Osteoblast (primary cell): ENCODE results near the gene SH2D2A. TPM values are rescaled to one million over a fixed set of nuclear protein-coding genes. Genes with fewer than 3 reads are reported as not detected.

Experiments used
- DNase-seq: peaks from one replicate; pipeline ENCODE4 v3.0.0; 2011; ENCODE audit warnings: low spot score, mixed read lengths; ENCODE audit not compliant: insufficient read length; ENCODE audit errors: missing footprints
- H2AFZ ChIP-seq: 2 replicates; pipeline ENCODE4 v1.6.0; 2011; ENCODE audit warnings: mild to moderate bottlenecking, low read length
- H3K27ac ChIP-seq: 2 replicates; pipeline ENCODE4 v1.5.1; 2011; ENCODE audit warnings: mild to moderate bottlenecking, low read depth, low read length, moderate library complexity
- H3K27me3 ChIP-seq: 2 replicates; pipeline ENCODE4 v1.6.0; 2012; ENCODE audit warnings: mild to moderate bottlenecking, control low read depth, inconsistent platforms, low read length, moderate library complexity; ENCODE audit not compliant: insufficient read depth
- H3K36me3 ChIP-seq: 2 replicates; pipeline ENCODE4 v1.5.1; 2011; ENCODE audit warnings: mild to moderate bottlenecking, low read length, control low read depth, moderate library complexity; ENCODE audit not compliant: insufficient read depth
- H3K4me1 ChIP-seq: 2 replicates; pipeline ENCODE4 v1.5.1; 2011; ENCODE audit warnings: mild to moderate bottlenecking, low read length, control low read depth, moderate library complexity; ENCODE audit not compliant: insufficient read depth
- H3K4me2 ChIP-seq: 2 replicates; pipeline ENCODE4 v1.6.0; 2011; ENCODE audit warnings: mild to moderate bottlenecking, low read length; ENCODE audit not compliant: insufficient read depth
- H3K4me3 ChIP-seq: fragments of 200-600 bp; sonication (generic); 3 replicates; pipeline ENCODE4 v1.5.1; 2012; ENCODE audit warnings: mild to moderate bottlenecking, low read length, inconsistent platforms; ENCODE audit not compliant: insufficient read depth
- H3K79me2 ChIP-seq: 2 replicates; pipeline ENCODE4 v1.6.0; 2012; ENCODE audit warnings: mild to moderate bottlenecking, low read length, control low read depth, inconsistent platforms; ENCODE audit not compliant: insufficient read depth
- H3K9me3 ChIP-seq: 2 replicates; pipeline ENCODE4 v1.5.1; 2011; ENCODE audit warnings: low read depth, low read length, control low read depth
- H4K20me1 ChIP-seq: 2 replicates; pipeline ENCODE4 v1.6.0; 2012; ENCODE audit warnings: mild to moderate bottlenecking, low read length, control low read depth; ENCODE audit not compliant: insufficient read depth
- total RNA-seq: library from RNA; depleted of rRNA; stranded (reverse); fragments of >200 nt; gene quantifications from 2 replicates; pipeline ENCODE4 v1.2.3, GENCODE V29; 2012
- TF ChIP-seq, protein P1 (sequence below): IDR thresholded peaks from 2 replicates; pipeline ENCODE4 v1.5.1; 2011; ENCODE audit warnings: mild to moderate bottlenecking, low read depth, low read length, moderate library complexity; ENCODE audit errors: extremely low read depth

SH2D2A gene
- total RNA-seq, 1 donor, result 0.36 TPM

- Histone ChIP-seq H3K4me3 (no peak overlapping the region), H3K4me2 (no peak overlapping the region), H2AFZ (no peak overlapping the region), H3K27me3 (peaks cover 7% of the 10 kb centered on the region), H3K4me1 (peaks cover 8% of the 10 kb centered on the region), H3K79me2 (no peaks in the 10 kb centered on the region), H3K9me3 (no peaks in the 10 kb centered on the region), H3K27ac (no peak overlapping the region), H4K20me1 (no peaks in the 10 kb centered on the region), H3K36me3 (no peaks in the 10 kb centered on the region)
- TF ChIP-seq, protein P1, sequence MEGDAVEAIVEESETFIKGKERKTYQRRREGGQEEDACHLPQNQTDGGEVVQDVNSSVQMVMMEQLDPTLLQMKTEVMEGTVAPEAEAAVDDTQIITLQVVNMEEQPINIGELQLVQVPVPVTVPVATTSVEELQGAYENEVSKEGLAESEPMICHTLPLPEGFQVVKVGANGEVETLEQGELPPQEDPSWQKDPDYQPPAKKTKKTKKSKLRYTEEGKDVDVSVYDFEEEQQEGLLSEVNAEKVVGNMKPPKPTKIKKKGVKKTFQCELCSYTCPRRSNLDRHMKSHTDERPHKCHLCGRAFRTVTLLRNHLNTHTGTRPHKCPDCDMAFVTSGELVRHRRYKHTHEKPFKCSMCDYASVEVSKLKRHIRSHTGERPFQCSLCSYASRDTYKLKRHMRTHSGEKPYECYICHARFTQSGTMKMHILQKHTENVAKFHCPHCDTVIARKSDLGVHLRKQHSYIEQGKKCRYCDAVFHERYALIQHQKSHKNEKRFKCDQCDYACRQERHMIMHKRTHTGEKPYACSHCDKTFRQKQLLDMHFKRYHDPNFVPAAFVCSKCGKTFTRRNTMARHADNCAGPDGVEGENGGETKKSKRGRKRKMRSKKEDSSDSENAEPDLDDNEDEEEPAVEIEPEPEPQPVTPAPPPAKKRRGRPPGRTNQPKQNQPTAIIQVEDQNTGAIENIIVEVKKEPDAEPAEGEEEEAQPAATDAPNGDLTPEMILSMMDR, result no peak
- peak; percentile 86 for DNase-seq
Measured at GRCh38 chr1:156826630-156827029, 10.0 kb upstream of the SH2D2A start.

GRCh38 chr1:156823210-156823790 is 6.7 kb upstream of the SH2D2A start:
- no peaks in the 10 kb centered on the region for H3K27me3 ChIP-seq
- no peak overlapping the region for H3K27ac ChIP-seq
- no peak for DNase-seq
- no peaks in the 10 kb centered on the region for H3K79me2 ChIP-seq
- H3K36me3 ChIP-seq, result no peaks in the 10 kb centered on the region
- no peak overlapping the region for H3K4me2 ChIP-seq
- peaks cover 9% of the 10 kb centered on the region for H3K4me1 ChIP-seq
- no peak overlapping the region for H2AFZ ChIP-seq
- TF ChIP-seq, protein P1, result no peak
- no peak overlapping the region for H3K4me3 ChIP-seq
- H3K9me3 ChIP-seq, result no peaks in the 10 kb centered on the region
- H4K20me1 ChIP-seq, result no peaks in the 10 kb centered on the region

DNA sequence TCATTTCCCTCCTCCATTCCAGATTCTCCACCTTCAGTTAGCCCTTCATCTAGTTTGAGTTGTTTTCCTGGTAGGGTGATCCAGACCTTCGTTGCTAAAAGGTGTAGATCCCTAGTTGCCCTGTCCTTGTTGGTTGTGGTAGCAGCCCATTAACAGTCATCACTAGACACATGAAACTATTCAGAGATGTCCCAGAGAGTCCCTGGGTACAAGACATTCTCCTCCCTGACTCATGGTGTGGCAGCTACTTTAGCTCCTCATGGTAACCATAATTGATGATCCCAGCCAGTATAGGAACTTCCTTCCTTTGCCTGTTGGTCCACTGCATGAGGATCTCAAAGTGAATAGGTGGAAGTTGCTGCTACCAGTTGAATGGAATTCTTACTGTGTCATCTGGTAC is 6.0 kb upstream of the SH2D2A start:
- no peak overlapping the region for H2AFZ ChIP-seq

GRCh38 chr1:156821801-156822200 is 5.2 kb upstream of the SH2D2A start:
- H3K27ac ChIP-seq, result no peak overlapping the region
- H3K4me2 ChIP-seq, result no peak overlapping the region
- H3K4me1 ChIP-seq, result peaks cover 9% of the 10 kb centered on the region
- H3K79me2 ChIP-seq, result no peaks in the 10 kb centered on the region
- TF ChIP-seq, protein P1, result no peak
- no peaks in the 10 kb centered on the region for H3K9me3 ChIP-seq
- H4K20me1 ChIP-seq, result no peaks in the 10 kb centered on the region
- H2AFZ ChIP-seq, result peak overlapping the region; percentile 40
- no peak overlapping the region for H3K4me3 ChIP-seq
- no peaks in the 10 kb centered on the region for H3K27me3 ChIP-seq
- no peaks in the 10 kb centered on the region for H3K36me3 ChIP-seq
- no peak for DNase-seq

More for the DNA sequence above, 6.0 kb upstream of the SH2D2A start:
- Histone ChIP-seq H4K20me1 (no peaks in the 10 kb centered on the region), H3K79me2 (no peaks in the 10 kb centered on the region), H3K4me1 (peaks cover 9% of the 10 kb centered on the region), H3K27me3 (no peaks in the 10 kb centered on the region), H3K27ac (no peak overlapping the region), H3K9me3 (no peaks in the 10 kb centered on the region), H3K4me3 (no peak overlapping the region), H3K4me2 (no peak overlapping the region), H3K36me3 (no peaks in the 10 kb centered on the region)
- TF ChIP-seq, protein P1, result no peak
- no peak for DNase-seq
